GM18498 (cell line): Measurements from ENCODE around the gene GGT6.
"Not testable (repeated sequence)": the region's sequence is repeated elsewhere in the genome, so short reads cannot be mapped to it uniquely, and the experiment has no call there.

Source experiments
- ATAC-seq: cut with Tn5 transposase; IDR thresholded peaks from one replicate; pipeline ENCODE4 v1.9.1; 2021; ENCODE audit warnings: mild to moderate bottlenecking, moderate library complexity; ENCODE audit not compliant: unreplicated experiment

GGT6 gene

GRCh38 chr17:4560421-4560820 lies at the start of gene GGT6:
Gene GGT6 (minus strand): TSS chr17:4560577. CDS start chr17:4560521, 56 bp downstream.
- no peak for ATAC-seq

GRCh38 chr17:4610162-4610561 lies 49.8 kb upstream of the GGT6 start:
- ATAC-seq: no peak

GRCh38 chr17:4609761-4610160 lies 49.4 kb upstream of the GGT6 start:
- ATAC-seq: no peak

- no peak for ATAC-seq
Observed at GRCh38 chr17:4607773-4608187, 47.4 kb upstream of the GGT6 start.

- ATAC-seq: no peak
Observed at GRCh38 chr17:4607261-4607741, 46.9 kb upstream of the GGT6 start.

- no peak for ATAC-seq
Observed at GRCh38 chr17:4605826-4606225, 45.4 kb upstream of the GGT6 start.

- ATAC-seq: not testable (repeated sequence)
Observed at GRCh38 chr17:4604736-4605135, 44.4 kb upstream of the GGT6 start.

GRCh38 chr17:4604111-4604644 lies 43.8 kb upstream of the GGT6 start:
- no peak for ATAC-seq

- ATAC-seq: no peak
Observed at GRCh38 chr17:4602041-4602440, 41.7 kb upstream of the GGT6 start.

GRCh38 chr17:4601326-4601725 lies 40.9 kb upstream of the GGT6 start:
- ATAC-seq: no peak

- no peak for ATAC-seq
Observed at GRCh38 chr17:4600563-4600962, 40.2 kb upstream of the GGT6 start.

GRCh38 chr17:4599505-4600281 lies 39.3 kb upstream of the GGT6 start:
- no peak for ATAC-seq

- ATAC-seq: no peak
Observed at GRCh38 chr17:4598776-4599504, 38.6 kb upstream of the GGT6 start.

GRCh38 chr17:4597975-4598374 lies 37.6 kb upstream of the GGT6 start:
- no peak for ATAC-seq

GRCh38 chr17:4596636-4597380 lies 36.4 kb upstream of the GGT6 start:
- ATAC-seq: no peak

GRCh38 chr17:4595685-4596342 lies 35.4 kb upstream of the GGT6 start:
- ATAC-seq: not testable (repeated sequence)

- no peak for ATAC-seq
Observed at GRCh38 chr17:4594931-4595684, 34.7 kb upstream of the GGT6 start.

- no peak for ATAC-seq
Observed at GRCh38 chr17:4594406-4594805, 34.0 kb upstream of the GGT6 start.

GRCh38 chr17:4593021-4593421 lies 32.6 kb upstream of the GGT6 start:
- no peak for ATAC-seq
